LNCAP (cell line): ENCODE data around the gene PRR9.

Experiments
- CTCF ChIP-seq: fragments of 450-650 bp; IDR thresholded peaks from 2 replicates; pipeline ENCODE4 v1.5.1; 2017; ENCODE audit warnings: mild to moderate bottlenecking

PRR9 gene

GRCh38 chr1:153194331-153195050, 22.9 kb upstream of the PRR9 start:
- no peak for TF ChIP-seq CTCF

- TF ChIP-seq CTCF = no peak
Observed at GRCh38 chr1:153195216-153195615, 22.2 kb upstream of the PRR9 start.

- TF ChIP-seq CTCF = no peak
Observed at GRCh38 chr1:153202006-153202405, 15.4 kb upstream of the PRR9 start.

GRCh38 chr1:153203130-153203529, 14.3 kb upstream of the PRR9 start, which contains the start of gene LELP1:
Gene LELP1, plus strand, starts transcription at chr1:153203430. Its CDS starts 1,278 bp downstream, at chr1:153204708.
- TF ChIP-seq CTCF = no peak

- TF ChIP-seq CTCF = no peak
Observed at GRCh38 chr1:153206631-153207030, 10.8 kb upstream of the PRR9 start.

- TF ChIP-seq CTCF = no peak
Observed at GRCh38 chr1:153210206-153210605, 7.2 kb upstream of the PRR9 start.

- TF ChIP-seq CTCF = no peak
Observed at GRCh38 chr1:153212201-153212600, 5.2 kb upstream of the PRR9 start.

- no peak for TF ChIP-seq CTCF
Observed at GRCh38 chr1:153213519-153213918, 3.9 kb upstream of the PRR9 start.
